Loucy (cell line): Measurements from ENCODE around the gene ETFB.

ENCODE experiments used
- EZH2phosphoT487 ChIP-seq: fragments of 200-600 bp; IDR thresholded peaks from 2 replicates; pipeline ENCODE4 v1.6.1; 2018; ENCODE audit warnings: antibody characterized with exemption, mild to moderate bottlenecking, moderate library complexity, borderline replicate concordance
- TF ChIP-seq, protein P1 (sequence below): fragments of 200-600 bp; sonication (generic); conservative IDR thresholded peaks from 2 replicates; pipeline ENCODE4 v1.5.1; 2014; ENCODE audit warnings: mild to moderate bottlenecking, antibody characterized with exemption, low read length

DNA sequence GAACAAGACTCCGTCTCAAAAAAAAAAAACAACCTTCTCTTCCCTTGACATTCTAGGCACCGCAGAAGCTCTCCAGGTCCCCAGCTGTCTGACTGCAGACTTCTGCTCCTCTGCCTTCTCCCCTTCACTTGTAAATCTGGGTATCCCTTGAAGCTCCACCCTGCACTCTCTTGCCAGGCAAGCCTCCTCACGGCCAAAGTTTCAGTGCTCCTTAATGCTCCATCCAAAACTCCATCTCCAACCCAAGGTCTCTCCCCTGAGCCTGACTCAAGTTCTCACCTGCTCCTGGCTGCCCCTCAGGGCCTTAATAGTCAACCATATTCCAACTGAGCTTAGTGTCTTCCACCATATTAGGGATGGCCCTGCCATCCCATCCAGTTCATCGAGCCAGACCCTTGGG lies 4.0 kb upstream of the ETFB start:
- TF ChIP-seq, protein P1, sequence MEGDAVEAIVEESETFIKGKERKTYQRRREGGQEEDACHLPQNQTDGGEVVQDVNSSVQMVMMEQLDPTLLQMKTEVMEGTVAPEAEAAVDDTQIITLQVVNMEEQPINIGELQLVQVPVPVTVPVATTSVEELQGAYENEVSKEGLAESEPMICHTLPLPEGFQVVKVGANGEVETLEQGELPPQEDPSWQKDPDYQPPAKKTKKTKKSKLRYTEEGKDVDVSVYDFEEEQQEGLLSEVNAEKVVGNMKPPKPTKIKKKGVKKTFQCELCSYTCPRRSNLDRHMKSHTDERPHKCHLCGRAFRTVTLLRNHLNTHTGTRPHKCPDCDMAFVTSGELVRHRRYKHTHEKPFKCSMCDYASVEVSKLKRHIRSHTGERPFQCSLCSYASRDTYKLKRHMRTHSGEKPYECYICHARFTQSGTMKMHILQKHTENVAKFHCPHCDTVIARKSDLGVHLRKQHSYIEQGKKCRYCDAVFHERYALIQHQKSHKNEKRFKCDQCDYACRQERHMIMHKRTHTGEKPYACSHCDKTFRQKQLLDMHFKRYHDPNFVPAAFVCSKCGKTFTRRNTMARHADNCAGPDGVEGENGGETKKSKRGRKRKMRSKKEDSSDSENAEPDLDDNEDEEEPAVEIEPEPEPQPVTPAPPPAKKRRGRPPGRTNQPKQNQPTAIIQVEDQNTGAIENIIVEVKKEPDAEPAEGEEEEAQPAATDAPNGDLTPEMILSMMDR: no peak
- TF ChIP-seq EZH2phosphoT487: no peak
